HUDEP-2 (cell line): Measurements from ENCODE around the gene TMEFF2.

Experiments used
- DNase-seq, 76 experiments: peaks; one replicate each; lab custom pipeline; 2025; ENCODE audit not compliant: unreplicated experiment in 76 of 76; lab: John Stamatoyannopoulos, UW

TMEFF2 gene

DNA sequence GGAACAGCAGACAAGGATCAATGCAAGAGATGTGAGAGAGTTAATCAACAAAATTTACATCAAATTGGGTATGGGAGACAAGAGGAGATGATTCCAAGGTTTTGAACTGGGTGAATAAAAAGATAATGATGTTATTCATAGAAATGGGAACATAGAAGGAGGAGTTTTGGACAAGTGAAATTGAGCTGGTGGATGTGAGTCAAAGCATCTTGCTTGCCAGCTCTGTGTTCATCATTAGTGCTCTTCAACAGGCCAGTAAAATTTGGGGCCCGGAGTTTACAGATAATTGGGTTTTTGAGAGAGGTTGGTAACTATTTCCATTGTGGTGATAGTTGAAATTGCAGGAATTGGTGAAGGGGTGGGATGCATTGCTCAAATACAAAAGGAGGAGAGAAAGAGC, 277.9 kb downstream of the TMEFF2 start:
- DNase-seq, result no peak

DNA sequence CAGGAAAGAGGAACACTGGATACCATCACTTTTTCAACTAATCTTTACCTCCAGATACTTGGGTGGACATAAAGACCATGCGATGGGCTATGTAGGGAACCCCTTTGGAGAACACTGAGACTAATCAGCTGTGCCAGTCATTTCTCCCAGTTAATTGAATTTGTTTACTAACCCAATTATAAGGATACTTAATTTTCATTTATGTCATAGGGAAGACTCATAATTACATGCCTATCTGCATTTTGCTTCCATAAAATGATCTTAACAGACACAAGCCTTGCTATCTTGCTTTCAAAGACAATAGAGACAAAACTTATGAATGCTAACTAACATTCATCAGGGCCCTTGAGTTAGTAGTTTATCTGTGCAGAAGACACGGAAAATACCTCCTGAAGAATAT, 279.0 kb downstream of the TMEFF2 start:
- DNase-seq, result no peak

GRCh38 chr2:191913796-191914195, 280.9 kb downstream of the TMEFF2 start:
- DNase-seq, result no peak

- DNase-seq, result no peak
Measured at GRCh38 chr2:191912764-191913163, 282.0 kb downstream of the TMEFF2 start.

DNA sequence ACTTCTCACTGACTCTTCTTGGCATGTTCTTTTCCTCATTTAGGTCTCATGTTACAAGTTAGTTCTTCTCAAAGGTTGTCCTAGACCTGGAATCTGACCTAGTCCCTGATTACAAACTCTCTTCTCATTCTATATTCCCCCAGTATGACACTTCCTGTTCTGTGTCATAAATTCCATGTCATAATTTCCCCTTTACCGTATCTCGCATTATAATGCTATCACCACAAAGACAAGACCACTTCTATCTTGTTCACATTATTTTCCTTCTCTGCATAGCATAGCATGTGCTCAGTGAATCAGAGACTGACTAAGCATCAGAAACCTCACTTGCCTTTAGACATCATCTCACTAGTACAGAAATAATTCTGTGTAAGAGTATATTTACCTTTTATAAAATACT, 284.2 kb downstream of the TMEFF2 start:
- DNase-seq, result no peak

GRCh38 chr2:191908874-191909273, 285.9 kb downstream of the TMEFF2 start:
- DNase-seq, result no peak

- no peak for DNase-seq
Measured at GRCh38 chr2:191907545-191907944, 287.2 kb downstream of the TMEFF2 start.

DNA sequence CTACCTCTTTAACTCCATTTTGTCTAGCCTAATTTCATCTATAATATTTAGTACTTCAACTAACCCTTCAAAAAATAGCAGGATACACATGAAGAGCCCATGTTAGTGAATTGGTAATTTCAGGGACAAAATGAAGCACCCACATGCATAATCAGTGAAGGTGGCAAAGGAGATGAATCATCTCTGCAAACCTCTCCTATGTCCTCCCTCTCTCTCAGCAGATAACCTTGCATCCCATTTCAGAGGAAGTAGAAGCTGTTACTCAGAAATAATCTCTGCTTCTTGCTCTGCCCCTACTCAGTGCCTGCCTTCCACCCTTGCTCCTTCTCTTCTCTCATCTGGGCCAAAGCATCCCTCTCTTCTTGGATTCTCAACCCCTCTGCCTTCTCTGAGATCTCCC, 287.6 kb downstream of the TMEFF2 start:
- DNase-seq, result no peak

DNA sequence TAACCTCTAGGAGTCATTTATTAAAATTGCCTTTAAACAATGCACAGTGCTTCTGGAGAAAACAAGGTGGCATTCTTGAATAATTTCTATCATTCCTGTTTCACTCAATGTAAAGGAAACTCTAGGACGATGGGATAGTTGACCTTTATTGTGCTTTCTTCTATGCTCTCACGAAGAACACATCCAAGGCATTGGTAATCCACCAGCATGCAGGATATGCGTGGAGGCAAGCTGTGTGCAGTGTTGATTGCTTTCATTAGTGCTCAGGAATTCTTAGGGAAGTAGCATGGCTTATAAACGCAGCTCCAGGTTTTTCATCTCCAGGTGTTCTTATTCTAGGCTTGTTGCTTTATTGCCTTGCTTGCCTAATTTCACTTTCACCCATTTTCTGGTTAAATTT, 289.4 kb downstream of the TMEFF2 start:
- no peak for DNase-seq

DNA sequence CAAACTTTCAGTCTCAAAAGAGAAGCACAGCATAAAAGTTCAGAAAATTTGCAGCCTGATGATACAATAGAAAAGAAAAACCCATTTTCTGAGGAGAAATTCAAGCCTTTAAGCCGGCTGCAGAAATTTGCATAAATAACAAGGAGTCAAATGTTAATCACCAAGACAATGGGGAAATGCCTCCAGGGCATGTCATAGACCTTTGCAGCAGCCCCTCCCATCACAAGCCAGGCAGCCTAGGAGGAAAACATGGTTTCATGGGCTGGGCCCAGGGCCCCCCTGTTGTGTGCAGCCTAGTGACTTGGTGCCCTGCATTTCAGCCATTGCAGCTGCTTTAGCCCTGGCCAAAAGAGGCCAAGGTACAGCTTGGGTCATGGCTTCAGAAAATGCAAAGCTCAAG, 293.7 kb downstream of the TMEFF2 start:
- DNase-seq, result no peak

GRCh38 chr2:191899410-191899809, 295.3 kb downstream of the TMEFF2 start:
- no peak for DNase-seq
